Astrocyte (in vitro differentiated cells and primary cell): ENCODE measurements around the gene TEX13D. TPM values are rescaled to one million over a fixed set of nuclear protein-coding genes. Genes with fewer than 3 reads are reported as not detected.

Source experiments
- DNase-seq: peaks from one replicate; pipeline ENCODE4 v3.0.0-alpha.2; 2010; ENCODE audit warnings: low read depth
- FAIRE-seq: peaks from 2 replicates; lab custom pipeline; 2011; peaks lifted over from hg19 to GRCh38; lab: Jason Lieb, UNC
- H2AFZ ChIP-seq: 2 replicates; pipeline ENCODE4 v1.6.0; 2012; ENCODE audit warnings: low read depth, low read length, inconsistent platforms
- H3K27ac ChIP-seq: 2 replicates; pipeline ENCODE4 v1.5.1; 2011; ENCODE audit warnings: low read depth, low read length, inconsistent platforms
- H3K27me3 ChIP-seq: 2 replicates; pipeline ENCODE4 v1.6.0; 2011; ENCODE audit warnings: low read length, inconsistent platforms; ENCODE audit not compliant: insufficient read depth
- H3K36me3 ChIP-seq: 2 replicates; pipeline ENCODE4 v1.5.1; 2011; ENCODE audit warnings: low read length, inconsistent platforms; ENCODE audit not compliant: insufficient read depth
- H3K4me1 ChIP-seq: 2 replicates; pipeline ENCODE4 v1.5.1; 2011; ENCODE audit warnings: low read length, inconsistent platforms; ENCODE audit not compliant: insufficient read depth
- H3K4me2 ChIP-seq: 2 replicates; pipeline ENCODE4 v1.6.0; 2012; ENCODE audit warnings: low read length, inconsistent platforms
- H3K4me3 ChIP-seq: 2 replicates; pipeline ENCODE4 v1.5.1; 2011; ENCODE audit warnings: low read depth, mild to moderate bottlenecking, low read length, inconsistent platforms; ENCODE audit not compliant: insufficient read depth
- H3K79me2 ChIP-seq: 2 replicates; pipeline ENCODE4 v1.6.0; 2012; ENCODE audit warnings: mild to moderate bottlenecking, low read length, inconsistent platforms; ENCODE audit not compliant: insufficient read depth
- H3K9ac ChIP-seq: 2 replicates; pipeline ENCODE4 v1.6.0; 2012; ENCODE audit warnings: mild to moderate bottlenecking, low read length, inconsistent platforms
- H3K9me3 ChIP-seq: 2 replicates; pipeline ENCODE4 v1.5.1; 2012; ENCODE audit warnings: low read depth, mild to moderate bottlenecking, low read length, inconsistent platforms; ENCODE audit not compliant: insufficient read depth
- H4K20me1 ChIP-seq: 2 replicates; pipeline ENCODE4 v1.6.0; 2012; ENCODE audit warnings: low read length, inconsistent platforms; ENCODE audit not compliant: insufficient read depth
- H3K27ac Mint-ChIP-seq: one replicate; pipeline ENCODE4 v1.8.0; 2021; ENCODE audit warnings: mild to moderate bottlenecking, mixed read lengths; ENCODE audit not compliant: unreplicated experiment
- H3K27me3 Mint-ChIP-seq: one replicate; pipeline ENCODE4 v1.8.0; 2021; ENCODE audit warnings: low read depth, mixed read lengths; ENCODE audit not compliant: unreplicated experiment
- H3K36me3 Mint-ChIP-seq: one replicate; pipeline ENCODE4 v1.8.0; 2021; ENCODE audit warnings: low read depth, mixed read lengths; ENCODE audit not compliant: unreplicated experiment
- H3K4me1 Mint-ChIP-seq: one replicate; pipeline ENCODE4 v1.8.0; 2021; ENCODE audit warnings: low read depth, mixed read lengths; ENCODE audit not compliant: unreplicated experiment
- H3K4me3 Mint-ChIP-seq: one replicate; pipeline ENCODE4 v1.8.0; 2021; ENCODE audit warnings: mild to moderate bottlenecking, moderate library complexity, mixed read lengths; ENCODE audit not compliant: unreplicated experiment
- H3K9me3 Mint-ChIP-seq: one replicate; pipeline ENCODE4 v1.8.0; 2021; ENCODE audit warnings: mild to moderate bottlenecking, mixed read lengths; ENCODE audit not compliant: unreplicated experiment
- EZH2 ChIP-seq: IDR thresholded peaks from 2 replicates; pipeline ENCODE4 v1.6.1; 2012; ENCODE audit warnings: mild to moderate bottlenecking, low read length, inconsistent platforms; ENCODE audit not compliant: insufficient read depth
- total RNA-seq: library from RNA; stranded (reverse); gene quantifications from 2 replicates; pipeline ENCODE4 v1.2.1, GENCODE V29; 2021
- TF ChIP-seq, protein P1 (sequence below): IDR thresholded peaks from 2 replicates; pipeline ENCODE4 v1.5.1; 2011; ENCODE audit warnings: low read depth, mild to moderate bottlenecking, inconsistent platforms, low read length, moderate library complexity; ENCODE audit not compliant: insufficient read depth

The TEX13D gene
- total RNA-seq, 1 donor from 2014 or later, result not detected

DNA sequence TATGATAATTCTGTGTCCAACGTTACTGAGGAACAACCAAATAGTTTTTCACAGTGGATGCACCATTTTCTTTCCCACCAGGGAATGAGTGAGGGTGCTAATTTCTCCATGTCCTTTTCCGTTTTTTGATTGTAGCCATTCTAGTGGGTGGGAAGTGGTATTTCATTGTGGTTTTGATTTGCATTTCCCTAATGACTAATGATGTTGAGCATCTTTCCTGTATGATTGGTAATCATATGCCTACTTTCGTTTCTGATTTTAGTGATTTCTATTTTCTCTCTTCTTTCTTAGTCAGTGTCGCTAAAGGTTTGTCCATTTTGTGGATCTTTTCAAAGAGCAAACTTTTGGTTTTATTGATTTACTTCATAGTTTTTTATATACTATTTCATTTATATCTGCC, 32.1 kb upstream of the TEX13D start:
- no peak overlapping the region for H3K27ac Mint-ChIP-seq
- no peaks in the 10 kb centered on the region for H3K4me1 Mint-ChIP-seq
- H3K4me2 ChIP-seq, result no peak overlapping the region
- H4K20me1 ChIP-seq, result no peaks in the 10 kb centered on the region
- FAIRE-seq (no peak), DNase-seq (no peak)
- TF ChIP-seq, protein P1, sequence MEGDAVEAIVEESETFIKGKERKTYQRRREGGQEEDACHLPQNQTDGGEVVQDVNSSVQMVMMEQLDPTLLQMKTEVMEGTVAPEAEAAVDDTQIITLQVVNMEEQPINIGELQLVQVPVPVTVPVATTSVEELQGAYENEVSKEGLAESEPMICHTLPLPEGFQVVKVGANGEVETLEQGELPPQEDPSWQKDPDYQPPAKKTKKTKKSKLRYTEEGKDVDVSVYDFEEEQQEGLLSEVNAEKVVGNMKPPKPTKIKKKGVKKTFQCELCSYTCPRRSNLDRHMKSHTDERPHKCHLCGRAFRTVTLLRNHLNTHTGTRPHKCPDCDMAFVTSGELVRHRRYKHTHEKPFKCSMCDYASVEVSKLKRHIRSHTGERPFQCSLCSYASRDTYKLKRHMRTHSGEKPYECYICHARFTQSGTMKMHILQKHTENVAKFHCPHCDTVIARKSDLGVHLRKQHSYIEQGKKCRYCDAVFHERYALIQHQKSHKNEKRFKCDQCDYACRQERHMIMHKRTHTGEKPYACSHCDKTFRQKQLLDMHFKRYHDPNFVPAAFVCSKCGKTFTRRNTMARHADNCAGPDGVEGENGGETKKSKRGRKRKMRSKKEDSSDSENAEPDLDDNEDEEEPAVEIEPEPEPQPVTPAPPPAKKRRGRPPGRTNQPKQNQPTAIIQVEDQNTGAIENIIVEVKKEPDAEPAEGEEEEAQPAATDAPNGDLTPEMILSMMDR, result no peak
- no peak for TF ChIP-seq EZH2
- H3K9me3 ChIP-seq, result no peaks in the 10 kb centered on the region
- no peaks in the 10 kb centered on the region for H3K36me3 Mint-ChIP-seq
- no peaks in the 10 kb centered on the region for H3K36me3 ChIP-seq
- no peaks in the 10 kb centered on the region for H3K27me3 Mint-ChIP-seq
- H3K27ac ChIP-seq, result no peak overlapping the region
- H3K4me3 ChIP-seq, result no peak overlapping the region
- H3K9me3 Mint-ChIP-seq, result peaks cover 2% of the 10 kb centered on the region
- no peak overlapping the region for H3K4me3 Mint-ChIP-seq
- H2AFZ ChIP-seq, result no peak overlapping the region
- no peaks in the 10 kb centered on the region for H3K79me2 ChIP-seq
- H3K4me1 ChIP-seq, result no peaks in the 10 kb centered on the region
- H3K27me3 ChIP-seq, result no peaks in the 10 kb centered on the region
- no peak overlapping the region for H3K9ac ChIP-seq

DNA sequence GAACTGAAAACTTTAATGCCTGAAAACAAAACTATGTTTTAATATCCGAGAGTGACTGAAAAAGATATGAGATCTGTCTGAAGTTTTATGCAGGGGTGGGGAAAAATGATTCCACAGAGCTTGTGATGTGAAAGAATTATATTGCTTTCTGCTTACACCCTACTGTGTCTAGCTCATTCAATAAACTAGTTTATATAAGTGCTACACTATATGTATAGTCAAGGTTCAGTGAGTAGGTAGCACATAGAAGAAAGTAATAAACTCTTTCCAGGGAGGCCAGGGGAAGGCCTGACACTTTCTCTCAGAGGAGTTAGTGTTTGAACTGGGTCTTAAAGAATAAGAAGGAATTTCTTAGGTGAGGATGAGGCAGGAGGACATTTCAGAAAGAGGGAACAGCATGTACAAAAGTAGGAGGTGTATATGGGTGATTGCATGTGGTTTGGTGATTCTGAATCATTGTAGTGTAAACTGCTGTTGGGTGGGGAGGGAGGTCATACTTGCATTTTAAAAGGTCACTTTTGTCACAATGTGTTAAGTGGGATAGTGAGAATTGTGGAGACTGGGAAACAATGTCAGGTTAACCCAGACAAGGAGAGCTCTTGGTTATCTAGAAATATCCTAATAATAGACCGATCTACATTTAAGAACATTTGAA, 25.1 kb upstream of the TEX13D start:
- Histone ChIP-seq H3K79me2 (no peaks in the 10 kb centered on the region), H4K20me1 (no peaks in the 10 kb centered on the region), H3K4me1 (no peaks in the 10 kb centered on the region), H3K4me3 (no peak overlapping the region), H3K36me3 (no peaks in the 10 kb centered on the region), H3K4me2 (no peak overlapping the region), H3K9ac (no peak overlapping the region), H3K27ac (no peak overlapping the region), H3K9me3 (no peaks in the 10 kb centered on the region), H3K27me3 (no peaks in the 10 kb centered on the region), H2AFZ (no peak overlapping the region)
- Mint-ChIP-seq H3K9me3 (peaks cover 2% of the 10 kb centered on the region), H3K4me3 (no peak overlapping the region), H3K27ac (no peak overlapping the region), H3K4me1 (no peaks in the 10 kb centered on the region), H3K36me3 (no peaks in the 10 kb centered on the region), H3K27me3 (no peaks in the 10 kb centered on the region)
- TF ChIP-seq, protein P1, result no peak
- TF ChIP-seq EZH2, result no peak
- DNase-seq, result no peak
- no peak for FAIRE-seq

DNA sequence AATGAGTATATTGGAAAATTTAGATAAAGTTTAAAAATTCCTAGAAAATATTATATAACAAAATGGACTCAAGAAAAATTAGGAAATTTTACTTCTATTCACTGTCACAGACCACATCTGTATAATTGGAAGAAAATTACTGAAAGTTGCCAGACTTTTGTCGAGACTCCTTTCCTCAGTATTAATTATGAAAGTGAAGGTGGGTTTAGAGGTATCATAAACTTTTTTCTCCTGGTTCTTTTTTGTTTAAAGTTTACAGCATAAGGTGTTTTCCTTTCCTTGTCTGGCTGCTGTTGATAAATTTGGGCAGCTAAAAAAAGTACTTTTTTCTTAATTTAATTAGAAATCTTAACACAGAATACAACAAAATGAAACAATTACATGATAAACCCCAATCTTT, 6.7 kb upstream of the TEX13D start:
- H4K20me1 ChIP-seq, result no peaks in the 10 kb centered on the region
- H3K9ac ChIP-seq, result no peak overlapping the region
- no peak overlapping the region for H3K4me3 ChIP-seq
- H3K4me2 ChIP-seq, result no peak overlapping the region
- TF ChIP-seq, protein P1, result no peak
- TF ChIP-seq EZH2, result no peak
- peaks cover 5% of the 10 kb centered on the region for H3K4me1 Mint-ChIP-seq
- no peaks in the 10 kb centered on the region for H3K27me3 ChIP-seq
- FAIRE-seq, result no peak
- H3K27ac Mint-ChIP-seq, result no peak overlapping the region
- no peak overlapping the region for H3K4me3 Mint-ChIP-seq
- no peak overlapping the region for H3K27ac ChIP-seq
- no peaks in the 10 kb centered on the region for H3K27me3 Mint-ChIP-seq
- no peaks in the 10 kb centered on the region for H3K36me3 Mint-ChIP-seq
- no peaks in the 10 kb centered on the region for H3K79me2 ChIP-seq
- H3K4me1 ChIP-seq, result no peaks in the 10 kb centered on the region
- no peaks in the 10 kb centered on the region for H3K9me3 ChIP-seq
- H3K36me3 ChIP-seq, result no peaks in the 10 kb centered on the region
- no peaks in the 10 kb centered on the region for H3K9me3 Mint-ChIP-seq
- H2AFZ ChIP-seq, result no peak overlapping the region
- DNase-seq, result no peak
